DMS114 treated with DMSO at 0.1 percent for 48 hours (cell line): Measurements from ENCODE around the gene MUC20.
"Not testable (repeated sequence)": the region's sequence is repeated elsewhere in the genome, so short reads cannot be mapped to it uniquely, and the experiment has no call there.

Experiments
- DNase-seq: peaks from one replicate; lab custom pipeline; 2025; ENCODE audit not compliant: unreplicated experiment; lab: John Stamatoyannopoulos, UW

The MUC20 gene

DNA sequence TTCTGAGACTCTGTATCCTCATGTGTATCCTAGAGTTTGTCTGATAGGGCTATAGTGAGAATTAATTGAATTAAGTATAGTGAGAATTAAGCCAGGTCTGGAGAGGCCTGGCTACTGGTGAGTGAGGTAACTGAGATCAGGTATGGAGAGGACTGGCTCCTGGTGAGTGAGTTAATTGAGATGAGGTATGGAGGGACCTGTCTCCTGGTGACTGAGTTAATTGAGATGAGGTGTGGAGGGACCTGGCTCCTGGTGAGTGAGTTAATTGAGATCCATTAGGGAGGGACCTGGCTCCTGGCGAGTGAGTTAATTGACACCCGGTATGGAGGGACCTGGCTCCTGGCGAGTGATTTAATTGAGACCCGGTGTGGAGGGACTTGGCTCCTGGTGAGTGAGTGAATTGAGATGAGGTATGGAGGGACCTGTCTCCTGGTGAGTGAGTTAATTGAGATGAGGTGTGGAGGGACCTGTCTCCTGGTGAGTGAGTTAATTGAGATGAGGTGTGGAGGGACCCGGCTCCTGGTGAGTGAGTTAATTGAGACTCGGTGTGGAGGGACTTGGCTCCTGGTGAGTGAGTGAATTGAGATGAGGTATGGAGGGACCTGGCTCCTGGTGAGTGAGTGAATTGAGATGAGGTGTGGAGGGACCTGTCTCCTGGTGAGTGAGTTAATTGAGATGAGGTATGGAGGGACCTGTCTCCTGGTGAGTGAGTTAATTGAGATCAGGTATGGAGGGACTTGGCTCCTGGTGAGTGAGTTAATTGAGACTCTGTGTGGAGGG is 10.5 kb upstream of the MUC20 start:
- not testable (repeated sequence) for DNase-seq

DNA sequence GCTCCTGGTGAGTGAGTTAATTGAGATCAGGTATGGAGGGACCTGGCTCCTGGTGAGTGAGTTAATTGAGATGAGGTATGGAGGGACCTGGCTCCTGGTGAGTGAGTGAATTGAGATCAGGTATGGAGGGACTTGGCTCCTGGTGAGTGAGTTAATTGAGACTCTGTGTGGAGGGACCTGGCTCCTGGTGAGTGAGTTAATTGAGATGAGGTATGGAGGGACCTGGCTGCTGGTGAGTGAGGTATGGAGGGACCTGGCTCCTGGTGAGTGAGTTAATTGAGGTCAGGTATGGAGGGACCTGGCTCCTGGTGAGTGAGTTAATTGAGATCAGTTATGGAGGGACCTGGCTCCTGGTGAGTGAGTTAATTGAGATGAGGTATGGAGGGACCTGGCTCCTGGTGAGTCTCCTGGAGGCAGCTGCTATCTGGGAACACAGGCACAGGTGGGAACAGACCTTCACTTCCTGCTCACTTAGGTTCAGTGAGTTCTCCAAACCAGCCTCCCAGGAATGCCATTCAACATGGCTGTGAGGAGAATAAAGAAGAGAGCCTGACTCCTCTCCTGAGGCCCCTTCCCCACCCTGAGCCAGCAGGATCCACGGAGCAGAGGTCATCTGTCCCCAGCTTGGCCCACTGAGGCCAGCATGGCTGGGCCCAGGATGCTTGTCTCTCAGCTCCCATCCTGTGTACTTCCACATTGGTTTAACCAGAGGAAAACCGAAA is 9.5 kb upstream of the MUC20 start:
- DNase-seq, result not testable (repeated sequence)

GRCh38 chr3:195711813-195712534 is 8.8 kb upstream of the MUC20 start:
- DNase-seq, result no peak

- DNase-seq, result not testable (repeated sequence)
Observed at GRCh38 chr3:195712535-195712910, 8.3 kb upstream of the MUC20 start.

DNA sequence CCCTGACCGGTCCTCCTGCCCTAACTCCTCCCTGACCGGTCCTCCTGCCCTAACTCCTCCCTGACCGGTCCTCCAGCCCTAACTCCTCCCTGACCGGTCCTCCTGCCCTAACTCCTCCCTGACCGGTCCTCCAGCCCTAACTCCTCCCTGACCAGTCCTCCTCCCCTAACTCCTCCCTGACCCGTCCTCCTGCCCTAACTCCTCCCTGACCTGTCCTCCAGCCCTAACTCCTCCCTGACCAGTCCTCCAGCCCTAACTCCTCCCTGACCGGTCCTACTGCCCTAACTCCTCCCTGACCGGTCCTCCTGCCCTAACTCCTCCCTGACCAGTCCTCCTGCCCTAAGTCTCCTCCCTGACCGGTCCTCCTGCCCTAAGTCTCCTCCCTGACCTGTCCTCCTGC is 7.6 kb upstream of the MUC20 start:
- not testable (repeated sequence) for DNase-seq

- no peak for DNase-seq
Observed at GRCh38 chr3:195714380-195715011, 6.3 kb upstream of the MUC20 start.

GRCh38 chr3:195715134-195715533 is 5.6 kb upstream of the MUC20 start:
- no peak for DNase-seq

- no peak for DNase-seq
Observed at GRCh38 chr3:195715583-195716266, 5.1 kb upstream of the MUC20 start.

DNA sequence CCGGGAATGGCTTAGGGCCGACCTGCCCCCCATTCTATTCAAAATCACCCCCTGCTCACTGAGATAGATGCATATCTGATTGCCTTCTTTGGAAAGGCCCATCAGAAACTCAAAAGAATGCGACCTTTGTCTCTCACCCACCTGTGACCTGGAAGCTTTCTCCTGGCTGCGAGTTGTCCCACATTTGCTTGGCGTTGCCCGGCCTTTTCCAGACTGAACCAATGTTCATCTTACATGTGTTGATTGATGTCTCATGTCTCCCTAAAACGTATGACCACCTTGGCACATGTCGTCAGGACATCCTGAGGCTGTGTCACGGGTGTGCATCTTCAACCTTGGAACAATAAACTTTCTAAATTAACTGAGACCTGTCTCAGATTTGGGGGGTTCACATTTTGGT is 3.4 kb upstream of the MUC20 start:
- DNase-seq, result no peak

GRCh38 chr3:195717852-195718476 is 2.8 kb upstream of the MUC20 start:
- no peak for DNase-seq

DNA sequence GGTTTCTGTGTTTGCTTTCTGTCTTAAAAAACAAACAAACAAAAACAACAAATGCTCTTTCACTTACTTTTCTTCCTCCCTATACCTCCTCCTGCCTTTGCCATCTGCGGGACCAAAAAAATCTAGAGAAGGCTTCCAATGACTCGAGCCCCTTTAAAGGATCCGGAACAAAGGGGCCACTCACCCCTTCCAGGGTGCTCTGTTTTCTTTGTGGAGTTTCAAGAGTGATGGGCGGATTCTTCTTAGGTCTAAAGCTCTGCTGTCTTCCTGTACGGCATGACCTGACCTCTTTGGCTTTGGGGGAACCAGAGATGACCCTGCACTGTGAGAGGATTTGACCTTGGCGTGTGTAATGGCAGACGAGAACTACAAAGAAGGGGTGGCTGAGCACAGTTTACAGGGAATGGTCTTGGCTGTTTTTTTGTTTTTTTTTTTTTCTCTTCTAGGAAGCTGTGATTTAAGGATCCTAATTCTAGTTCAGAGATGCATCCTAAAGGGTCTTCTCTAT is 2.2 kb upstream of the MUC20 start:
- DNase-seq, result no peak

DNA sequence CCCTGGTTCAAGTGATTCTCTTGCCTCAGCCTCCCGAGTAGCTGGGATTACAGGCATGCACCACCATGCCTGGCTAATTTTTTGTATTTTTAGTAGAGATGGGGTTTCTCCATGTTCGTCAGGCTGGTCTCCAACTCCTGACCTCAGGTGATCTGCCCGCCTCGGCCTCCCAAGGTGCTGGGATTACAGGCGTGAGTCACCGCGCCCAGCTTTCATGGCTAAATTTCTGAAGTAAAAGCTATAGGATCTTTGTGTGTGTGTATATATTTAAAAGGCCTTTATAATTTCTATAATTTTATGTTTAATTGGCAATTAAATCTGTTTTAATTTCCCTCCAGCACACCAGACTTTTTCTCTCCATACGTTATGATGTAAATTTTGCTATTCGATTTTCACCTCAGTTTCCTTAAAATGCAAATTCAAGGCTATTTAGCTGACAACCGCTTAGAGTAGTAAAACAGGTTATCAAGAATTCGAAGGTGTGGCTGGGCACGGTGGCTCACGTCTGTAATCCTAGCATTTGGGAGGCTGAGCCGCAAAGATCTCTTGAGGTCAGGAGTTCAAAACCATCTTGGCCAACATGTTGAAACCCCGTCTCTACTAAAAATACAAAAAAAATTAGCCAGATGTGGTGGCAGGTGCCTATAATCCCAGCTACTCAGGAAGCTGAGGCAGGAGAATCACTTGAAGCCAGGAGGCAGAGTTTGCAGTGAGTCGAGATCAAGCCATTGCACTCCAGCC is 1.1 kb upstream of the MUC20 start:
- not testable (repeated sequence) for DNase-seq

GRCh38 chr3:195722139-195722995 is 1.6 kb downstream of the MUC20 start:
- not testable (repeated sequence) for DNase-seq

DNA sequence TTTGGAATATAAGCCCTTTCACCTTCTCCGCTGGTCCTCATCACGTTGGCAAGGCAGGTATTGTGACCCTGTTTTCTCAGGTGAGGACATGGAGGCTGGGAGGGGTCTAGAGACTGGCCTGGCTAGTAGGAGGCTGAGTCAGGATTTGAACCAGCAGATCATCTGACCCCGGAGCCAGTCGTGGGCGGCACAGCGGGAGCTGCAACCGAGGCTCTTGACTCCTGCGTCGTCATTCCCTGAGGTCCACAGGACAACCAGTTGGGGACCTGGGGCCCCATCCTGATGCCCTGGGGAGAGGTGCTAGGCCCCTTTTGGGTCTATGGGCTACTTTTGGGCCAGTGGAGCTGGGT is 2.2 kb downstream of the MUC20 start:
- not testable (repeated sequence) for DNase-seq

GRCh38 chr3:195724363-195724762 is 3.6 kb downstream of the MUC20 start:
- not testable (repeated sequence) for DNase-seq

- DNase-seq, result not testable (repeated sequence)
Observed at GRCh38 chr3:195725916-195726740, 5.3 kb downstream of the MUC20 start.

DNA sequence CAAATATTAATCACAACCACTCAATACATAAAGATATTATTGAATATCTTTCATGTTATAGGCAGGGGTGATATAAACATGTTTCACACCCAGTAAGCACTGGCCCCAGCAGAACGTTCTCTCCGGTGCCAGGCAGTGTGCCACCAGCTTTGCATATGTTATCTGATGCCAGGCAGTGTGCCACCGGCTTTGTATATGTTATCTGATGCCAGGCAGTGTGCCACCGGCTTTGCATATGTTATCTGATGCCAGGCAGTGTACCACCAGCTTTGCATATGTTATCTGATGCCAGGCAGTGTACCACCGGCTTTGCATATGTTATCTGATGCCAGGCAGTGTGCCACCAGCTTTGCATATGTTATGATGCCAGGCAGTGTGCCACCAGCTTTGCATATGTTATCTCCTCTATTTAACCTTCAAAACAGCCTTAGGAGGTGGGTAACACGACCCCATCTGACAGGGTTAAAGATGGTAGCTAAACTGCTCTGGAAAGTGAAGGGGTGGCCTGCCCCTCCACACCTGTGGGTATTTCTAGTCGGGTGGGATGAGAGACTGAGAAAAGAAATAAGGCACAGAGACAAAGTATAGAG is 6.9 kb downstream of the MUC20 start:
- no peak for DNase-seq
